Panc1 (cell line): ENCODE measurements around the gene METTL4. TPM values are rescaled to one million over a fixed set of nuclear protein-coding genes. Genes with fewer than 3 reads are reported as not detected.
A peak's percentile ranks its signal among the peaks of the same experiment; 100 is the strongest.

Source experiments
- ATAC-seq: fragments of 200-7000 bp; cut with Tn5 transposase; 2 replicates; pipeline ENCODE4 v1.9.1; 2020; ENCODE audit warnings: mild to moderate bottlenecking, moderate library complexity
- BruUV-seq: library from RNA; stranded (reverse); fragments of 400-500 nt; replicated peaks from 2 replicates; lab custom pipeline; 2021; lab: Mats Ljungman, UMichigan
- CTCF ChIA-PET: fragments of 300-600 bp; sonication (Branson Sonifier 250); formaldehyde crosslinking; loops from one replicate; lab custom pipeline; 2022; ENCODE audit warnings: antibody characterized with exemption; lab: Charles Lee
- POLR2A ChIA-PET: fragments of 300-600 bp; sonication (Branson Sonifier 250); formaldehyde crosslinking; loops from one replicate; lab custom pipeline; 2022; ENCODE audit warnings: antibody characterized with exemption; lab: Charles Lee
- DNase-seq: peaks from one replicate; pipeline ENCODE4 v3.0.0-alpha.2; 2010; ENCODE audit warnings: low read depth, low spot score
- H3K27ac ChIP-seq: 2 replicates; pipeline ENCODE4 v1.5.1; 2011; ENCODE audit warnings: mild to moderate bottlenecking, low read length, inconsistent platforms
- H3K27me3 ChIP-seq: fragments of 200-500 bp; sonication (Bioruptor generic); 2 replicates; pipeline ENCODE4 v1.6.0; 2014; ENCODE audit warnings: low read length, inconsistent platforms; ENCODE audit not compliant: control insufficient read depth, insufficient read depth
- H3K36me3 ChIP-seq: fragments of 200-500 bp; sonication (Bioruptor generic); 2 replicates; pipeline ENCODE4 v1.5.1; 2014; ENCODE audit warnings: inconsistent platforms, mild to moderate bottlenecking, low read length, moderate library complexity; ENCODE audit not compliant: control insufficient read depth, insufficient read depth
- H3K4me1 ChIP-seq: 2 replicates; pipeline ENCODE4 v1.5.1; 2011; ENCODE audit warnings: inconsistent platforms, mild to moderate bottlenecking, low read length, moderate library complexity; ENCODE audit not compliant: control insufficient read depth, insufficient read depth
- H3K4me3 ChIP-seq, 2 experiments: 2 replicates each; pipeline ENCODE4 v1.5.1; 2011 to 2012; ENCODE audit warnings: low read depth in 2 of 2, low read length in 2 of 2, mild to moderate bottlenecking in 2 of 2, inconsistent platforms in 1 of 2, moderate library complexity in 1 of 2
- H3K9me3 ChIP-seq: fragments of 200-500 bp; sonication (Bioruptor generic); 2 replicates; pipeline ENCODE4 v1.5.1; 2014; ENCODE audit warnings: low read depth, mild to moderate bottlenecking, inconsistent platforms, low read length, moderate library complexity; ENCODE audit not compliant: control insufficient read depth, insufficient read depth
- POLR2AphosphoS5 ChIP-seq: IDR thresholded peaks from 2 replicates; pipeline ENCODE4 v1.6.1; 2012; ENCODE audit warnings: mild to moderate bottlenecking, low read depth, low read length, moderate library complexity
- REST ChIP-seq, 2 experiments: IDR thresholded peaks; 2 replicates each; pipeline ENCODE4 v1.6.1; 2011 to 2012; ENCODE audit warnings: low read depth in 2 of 2, control low read depth in 1 of 2, low read length in 1 of 2, mild to moderate bottlenecking in 1 of 2, moderate library complexity in 1 of 2; ENCODE audit not compliant: insufficient read depth in 1 of 2
- SIN3A ChIP-seq: IDR thresholded peaks from 2 replicates; pipeline ENCODE4 v1.6.1; 2012; ENCODE audit warnings: low read depth, mild to moderate bottlenecking, low read length, moderate library complexity, borderline replicate concordance; ENCODE audit not compliant: insufficient read depth
- TCF7L2 ChIP-seq: IDR thresholded peaks from 2 replicates; pipeline ENCODE4 v1.6.1; 2011; ENCODE audit warnings: mild to moderate bottlenecking, low read depth, low read length, inconsistent platforms
- in situ Hi-C: cut with HindIII; loops from 2 replicates; pipeline ENCODE4 v1.10.0; 2016; ENCODE audit warnings: low sequenced_read_pairs, low pct_unique_long_range_greater_than_20kb
- intact Hi-C: fragments of 100-400 bp; cut with micrococcal nuclease; formaldehyde crosslinking; loops from one replicate; pipeline ENCODE4 v1.10.0; 2022; ENCODE audit not compliant: unreplicated experiment
- total RNA-seq: library from RNA; stranded (reverse); gene quantifications from one replicate; pipeline ENCODE4 v1.2.1, GENCODE V29; 2021; ENCODE audit not compliant: unreplicated experiment
- TF ChIP-seq, protein P1 (sequence below): fragments of 450-650 bp; IDR thresholded peaks from 2 replicates; pipeline ENCODE4 v1.5.1; 2017; ENCODE audit warnings: mild to moderate bottlenecking

The METTL4 gene
- total RNA-seq, 1 experiment from 2014 or later = 9.6 TPM

DNA sequence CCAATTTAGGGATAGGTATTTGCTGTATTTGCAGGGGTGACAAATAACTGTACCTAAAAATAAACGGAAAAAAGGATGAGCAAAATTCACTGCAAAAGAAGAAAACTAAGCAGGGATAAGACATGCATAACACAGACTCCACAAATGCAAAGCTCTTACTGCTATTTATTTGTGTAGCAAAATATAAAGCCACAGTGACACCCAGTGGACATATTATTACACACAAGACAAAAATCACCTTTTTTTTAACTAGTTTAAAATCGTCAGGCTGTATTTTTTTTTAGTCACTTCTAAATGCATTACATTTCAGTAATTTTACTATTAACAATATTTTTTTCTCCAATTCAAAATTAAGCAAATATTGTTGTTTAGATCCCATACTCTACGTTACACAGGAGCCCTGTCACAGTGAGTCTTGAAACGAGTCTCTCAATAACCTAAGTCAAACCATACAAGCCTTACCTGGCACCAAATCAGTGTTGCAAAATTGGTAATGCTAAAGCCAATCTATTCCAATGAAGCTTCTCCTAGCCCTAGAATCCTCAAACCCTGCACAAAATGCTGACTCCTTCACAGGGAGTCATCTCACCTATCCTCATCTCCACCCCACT, 23.7 kb downstream of the METTL4 start:
- no peaks in the 10 kb centered on the region for H3K27me3 ChIP-seq
- H3K9me3 ChIP-seq = no peaks in the 10 kb centered on the region
- no peaks in the 10 kb centered on the region for H3K4me1 ChIP-seq
- H3K36me3 ChIP-seq = no peaks in the 10 kb centered on the region; the same call in 1 of the 2 replicates
- ATAC-seq (no peak), DNase-seq (peak; percentile 13)
- in situ Hi-C loops (no loop called here), intact Hi-C loops (loop anchor here (2.0 to 10.0 kb wide), 6 partner anchors 313 to 1700 kb away; no protein-coding TSS in a partner anchor)
- H3K4me3 ChIP-seq = no peak overlapping the region
- TF ChIP-seq, protein P1, sequence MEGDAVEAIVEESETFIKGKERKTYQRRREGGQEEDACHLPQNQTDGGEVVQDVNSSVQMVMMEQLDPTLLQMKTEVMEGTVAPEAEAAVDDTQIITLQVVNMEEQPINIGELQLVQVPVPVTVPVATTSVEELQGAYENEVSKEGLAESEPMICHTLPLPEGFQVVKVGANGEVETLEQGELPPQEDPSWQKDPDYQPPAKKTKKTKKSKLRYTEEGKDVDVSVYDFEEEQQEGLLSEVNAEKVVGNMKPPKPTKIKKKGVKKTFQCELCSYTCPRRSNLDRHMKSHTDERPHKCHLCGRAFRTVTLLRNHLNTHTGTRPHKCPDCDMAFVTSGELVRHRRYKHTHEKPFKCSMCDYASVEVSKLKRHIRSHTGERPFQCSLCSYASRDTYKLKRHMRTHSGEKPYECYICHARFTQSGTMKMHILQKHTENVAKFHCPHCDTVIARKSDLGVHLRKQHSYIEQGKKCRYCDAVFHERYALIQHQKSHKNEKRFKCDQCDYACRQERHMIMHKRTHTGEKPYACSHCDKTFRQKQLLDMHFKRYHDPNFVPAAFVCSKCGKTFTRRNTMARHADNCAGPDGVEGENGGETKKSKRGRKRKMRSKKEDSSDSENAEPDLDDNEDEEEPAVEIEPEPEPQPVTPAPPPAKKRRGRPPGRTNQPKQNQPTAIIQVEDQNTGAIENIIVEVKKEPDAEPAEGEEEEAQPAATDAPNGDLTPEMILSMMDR = peak; percentile 65; the same call in 1 of the 2 replicates
- TF ChIP-seq SIN3A = no peak
- POLR2A ChIA-PET = no interaction called here
- no TSS peak for BruUV-seq
- H3K27ac ChIP-seq = no peak overlapping the region
- CTCF ChIA-PET = interaction anchor here (0.6 to 0.9 kb wide), 2 partner anchors 23 to 251 kb away, joined by 3 to 6 read pairs; no protein-coding TSS in a partner anchor

- Histone ChIP-seq H3K27me3 (no peaks in the 10 kb centered on the region), H3K4me1 (no peaks in the 10 kb centered on the region), H3K4me3 (no peak overlapping the region), H3K36me3 (no peaks in the 10 kb centered on the region; the same call in 1 of the 2 replicates), H3K9me3 (no peaks in the 10 kb centered on the region), H3K27ac (no peak overlapping the region)
- no peak for TF ChIP-seq REST (IDR thresholded peaks at IDR 0.05; ENCODE audit: insufficient read depth in 1 of 2, low read depth in 2 of 2, low read length in 1 of 2)
- TF ChIP-seq TCF7L2 = no peak
- TF ChIP-seq SIN3A = no peak
- no peak for TF ChIP-seq POLR2AphosphoS5
- TF ChIP-seq, protein P1 = no peak
- BruUV-seq = no TSS peak
- in situ Hi-C loops (no loop called here), intact Hi-C loops (loop anchor here (5.0 to 10.0 kb wide), 5 partner anchors 310 to 1698 kb away; no protein-coding TSS in a partner anchor)
- CTCF ChIA-PET = interaction anchor here (0.5 kb wide), 1 partner anchor 18 kb away, joined by 3 read pairs; no protein-coding TSS in a partner anchor
- no peak for ATAC-seq
- POLR2A ChIA-PET = no interaction called here
- DNase-seq = no peak
Measured at GRCh38 chr18:2545155-2545554, 26.1 kb downstream of the METTL4 start.
